Smooth muscle cell (in vitro differentiated cells): Measurements from ENCODE around the gene NAMPT. TPM values are rescaled to one million over a fixed set of nuclear protein-coding genes. Genes with fewer than 3 reads are reported as not detected.

Experiments used
- DNase-seq: peaks from one replicate; lab custom pipeline; 2025; ENCODE audit not compliant: unreplicated experiment; lab: John Stamatoyannopoulos, UW
- H2AFZ ChIP-seq: fragments of 200-600 bp; sonication (generic); 2 replicates; pipeline ENCODE4 v1.6.0; 2016; ENCODE audit warnings: antibody characterized with exemption, low read depth, mild to moderate bottlenecking
- H3F3A ChIP-seq: fragments of 200-600 bp; sonication (generic); 2 replicates; pipeline ENCODE4 v1.6.0; 2017; ENCODE audit warnings: antibody characterized with exemption, low read depth
- H3K27ac ChIP-seq: fragments of 200-600 bp; sonication (generic); 2 replicates; pipeline ENCODE4 v1.5.1; 2016; ENCODE audit warnings: low read depth, mild to moderate bottlenecking
- H3K27me3 ChIP-seq: fragments of 200-600 bp; sonication (generic); 2 replicates; pipeline ENCODE4 v1.6.1; 2016; ENCODE audit warnings: low read depth, mild to moderate bottlenecking
- H3K36me3 ChIP-seq: fragments of 200-600 bp; sonication (generic); 2 replicates; pipeline ENCODE4 v1.5.1; 2016; ENCODE audit warnings: low read depth
- H3K4me1 ChIP-seq: fragments of 200-600 bp; sonication (generic); 2 replicates; pipeline ENCODE4 v1.5.1; 2016; ENCODE audit warnings: low read depth
- H3K4me2 ChIP-seq: fragments of 200-600 bp; sonication (generic); 2 replicates; pipeline ENCODE4 v1.6.0; 2016; ENCODE audit warnings: mild to moderate bottlenecking
- H3K4me3 ChIP-seq: fragments of 200-600 bp; sonication (generic); 2 replicates; pipeline ENCODE4 v1.5.1; 2016; ENCODE audit warnings: mild to moderate bottlenecking
- H3K79me2 ChIP-seq: fragments of 200-600 bp; sonication (generic); 2 replicates; pipeline ENCODE4 v1.6.0; 2016; ENCODE audit warnings: low read depth, mild to moderate bottlenecking
- H3K9ac ChIP-seq: fragments of 200-600 bp; sonication (generic); 2 replicates; pipeline ENCODE4 v1.6.0; 2016; ENCODE audit warnings: low read depth
- H3K9me3 ChIP-seq: fragments of 200-600 bp; sonication (generic); replicated peaks from 2 replicates; pipeline ENCODE4 v1.5.1; 2016; ENCODE audit warnings: low read depth
- H4K20me1 ChIP-seq: fragments of 200-600 bp; sonication (generic); 2 replicates; pipeline ENCODE4 v1.6.0; 2016; ENCODE audit warnings: low read depth
- CTCF ChIP-seq: fragments of 200-600 bp; sonication (generic); IDR thresholded peaks from 2 replicates; pipeline ENCODE4 v1.5.1; 2017; ENCODE audit warnings: borderline replicate concordance, mild to moderate bottlenecking, antibody characterized with exemption; ENCODE audit not compliant: insufficient read depth, poor library complexity, severe bottlenecking
- WGBS: methylation state at CpG from one replicate; pipeline ENCODE4 v1.1.7; 2016; ENCODE audit warnings: low lambda C conversion rate; 5-methylcytosine and 5-hydroxymethylcytosine counted together
- polyA plus RNA-seq: library from polyadenylated mRNA; unstranded; fragments of >200 nt; fragmentation: Nextera tagmentation; extraction: Ambion mirVana; gene quantifications from 2 replicates; pipeline ENCODE4 v1.2.1, GENCODE V29; 2016
- total RNA-seq: library from RNA; depleted of rRNA; stranded (reverse); fragments of >200 nt; gene quantifications from 2 replicates; pipeline ENCODE4 v1.2.3, GENCODE V29; 2014

NAMPT gene
- total and polyA plus RNA-seq, 2 experiments from 2014 or later, result 49.1 to 189 TPM

DNA sequence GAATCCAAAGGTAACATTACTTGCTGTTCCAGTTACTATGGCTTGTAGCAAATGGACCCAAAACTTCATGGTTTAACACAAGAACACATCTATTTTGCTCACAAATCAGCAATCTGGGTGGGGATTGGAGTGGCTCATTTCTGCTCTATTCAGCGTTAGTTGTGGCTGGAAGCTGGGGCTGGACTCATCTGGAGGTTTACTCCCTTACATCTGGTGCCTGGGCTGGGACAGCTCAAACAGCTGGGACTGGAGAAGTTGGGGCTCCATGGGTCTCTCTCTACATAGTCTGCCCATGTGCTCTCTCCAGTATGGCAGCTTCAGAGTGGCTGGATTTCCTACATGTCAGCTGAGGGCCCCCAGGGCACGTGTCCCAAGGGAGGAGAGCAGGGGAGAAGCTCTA is 33.7 kb upstream of the NAMPT start:
- Histone ChIP-seq H3F3A (no peaks in the 10 kb centered on the region), H4K20me1 (no peaks in the 10 kb centered on the region), H3K36me3 (no peaks in the 10 kb centered on the region), H3K4me2 (peak overlapping the region; percentile 33), H3K79me2 (no peaks in the 10 kb centered on the region), H3K4me3 (no peak overlapping the region), H3K27me3 (no peaks in the 10 kb centered on the region), H3K27ac (no peak overlapping the region), H3K9ac (no peak overlapping the region), H3K9me3 (no peaks in the 10 kb centered on the region), H2AFZ (no peak overlapping the region), H3K4me1 (no peaks in the 10 kb centered on the region)
- WGBS, result 86% methylated on average over 2 of the region's 2 CpGs
- no peak for TF ChIP-seq CTCF
- DNase-seq, result no peak

- H3K9ac ChIP-seq, result no peak overlapping the region
- H3K4me3 ChIP-seq, result no peak overlapping the region
- H3K27me3 ChIP-seq, result no peaks in the 10 kb centered on the region
- H3F3A ChIP-seq, result no peaks in the 10 kb centered on the region
- H2AFZ ChIP-seq, result peak overlapping the region; percentile 21
- H4K20me1 ChIP-seq, result no peaks in the 10 kb centered on the region
- no peaks in the 10 kb centered on the region for H3K4me1 ChIP-seq
- no peaks in the 10 kb centered on the region for H3K9me3 ChIP-seq
- DNase-seq, result no peak
- no peaks in the 10 kb centered on the region for H3K36me3 ChIP-seq
- no peak for TF ChIP-seq CTCF
- no peaks in the 10 kb centered on the region for H3K79me2 ChIP-seq
- WGBS, result 94% methylated on average over 5 of the region's 5 CpGs
- no peak overlapping the region for H3K27ac ChIP-seq
- H3K4me2 ChIP-seq, result no peak overlapping the region
Measured at GRCh38 chr7:106317971-106318370, 33.2 kb upstream of the NAMPT start.

- Histone ChIP-seq H3F3A (no peaks in the 10 kb centered on the region), H3K79me2 (no peaks in the 10 kb centered on the region), H2AFZ (no peak overlapping the region), H3K9me3 (no peaks in the 10 kb centered on the region), H3K4me3 (no peak overlapping the region), H4K20me1 (no peaks in the 10 kb centered on the region), H3K27ac (no peak overlapping the region), H3K27me3 (no peaks in the 10 kb centered on the region), H3K9ac (no peak overlapping the region), H3K36me3 (no peaks in the 10 kb centered on the region), H3K4me2 (no peak overlapping the region), H3K4me1 (no peaks in the 10 kb centered on the region)
- no peak for TF ChIP-seq CTCF
- no peak for DNase-seq
Measured at GRCh38 chr7:106316947-106317346, 32.2 kb upstream of the NAMPT start.

DNA sequence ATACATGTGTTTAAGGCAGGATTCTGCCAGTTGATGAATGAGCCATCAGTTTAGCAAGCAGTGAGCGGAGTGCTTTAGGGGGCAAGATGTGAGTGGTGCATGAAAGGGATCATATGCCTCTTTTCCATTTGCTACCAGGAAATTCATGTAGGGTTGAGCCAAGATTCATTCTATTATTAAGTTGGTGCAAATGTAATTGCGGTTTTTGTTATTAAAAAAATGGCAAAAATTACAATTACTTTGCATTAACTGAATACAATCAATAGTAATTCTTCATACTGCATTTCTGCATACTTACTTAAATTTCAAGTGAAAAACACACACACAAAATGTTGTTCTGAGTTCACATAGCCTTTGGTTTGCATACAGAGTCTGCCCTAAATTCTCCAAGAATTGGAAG is 30.1 kb upstream of the NAMPT start:
- H3K4me1 ChIP-seq, result no peaks in the 10 kb centered on the region
- no peak overlapping the region for H3K4me3 ChIP-seq
- no peak overlapping the region for H3K27ac ChIP-seq
- H3K9me3 ChIP-seq, result no peaks in the 10 kb centered on the region
- no peaks in the 10 kb centered on the region for H4K20me1 ChIP-seq
- no peak for DNase-seq
- no peak for TF ChIP-seq CTCF
- H2AFZ ChIP-seq, result no peak overlapping the region
- no peak overlapping the region for H3K9ac ChIP-seq
- no peaks in the 10 kb centered on the region for H3F3A ChIP-seq
- no peak overlapping the region for H3K4me2 ChIP-seq
- no peaks in the 10 kb centered on the region for H3K27me3 ChIP-seq
- H3K36me3 ChIP-seq, result no peaks in the 10 kb centered on the region
- 87% methylated on average over 2 of the region's 2 CpGs for WGBS
- H3K79me2 ChIP-seq, result no peaks in the 10 kb centered on the region
